ENCODE measurements around the gene ANKDD1B. TPM values are rescaled to one million over a fixed set of nuclear protein-coding genes. Genes with fewer than 3 reads are reported as not detected.

The ANKDD1B gene
- total RNA-seq, 1 experiment from 2014 or later, result not detected

DNA sequence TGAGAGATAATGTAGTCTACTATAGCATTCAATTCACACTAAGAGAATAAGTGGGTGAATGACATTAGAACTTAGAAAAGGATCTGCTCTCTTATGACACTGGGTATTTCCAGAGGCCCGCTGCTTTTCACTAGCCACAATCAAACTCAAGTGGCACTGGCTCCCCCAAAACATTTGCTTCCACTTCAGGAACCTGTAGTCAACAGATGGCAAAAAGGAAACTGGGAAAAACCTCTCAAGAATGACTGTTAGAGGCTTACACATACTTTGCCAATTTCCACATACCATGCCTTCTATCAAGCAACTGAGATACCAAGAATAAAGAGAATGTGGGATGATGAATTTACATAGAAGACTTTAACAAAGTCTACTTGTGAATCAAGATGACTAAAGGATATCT lies 94.8 kb downstream of the ANKDD1B start:
- no peak for DNase-seq (ENCODE audit: low spot score)

DNA sequence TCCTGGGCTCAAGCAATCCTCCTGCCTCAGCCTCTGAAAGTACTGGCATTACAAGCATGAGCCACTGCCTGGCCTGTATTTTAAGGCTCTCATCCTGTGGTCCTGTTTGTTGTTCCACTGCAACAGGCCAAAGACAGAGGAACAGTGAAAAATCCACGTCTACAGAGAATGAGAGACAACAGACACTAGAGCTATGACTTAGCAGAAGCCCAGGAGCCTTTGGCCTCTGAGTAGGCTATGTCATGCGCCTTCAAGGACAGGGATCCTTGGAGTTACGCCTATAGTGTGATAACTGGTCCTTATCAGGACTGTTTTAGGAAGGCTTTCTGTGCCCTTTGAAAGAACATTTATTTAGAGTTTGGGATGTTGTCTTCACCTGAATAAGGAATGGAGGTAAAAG lies 95.5 kb downstream of the ANKDD1B start:
- no peak for DNase-seq (ENCODE audit: low spot score)

DNA sequence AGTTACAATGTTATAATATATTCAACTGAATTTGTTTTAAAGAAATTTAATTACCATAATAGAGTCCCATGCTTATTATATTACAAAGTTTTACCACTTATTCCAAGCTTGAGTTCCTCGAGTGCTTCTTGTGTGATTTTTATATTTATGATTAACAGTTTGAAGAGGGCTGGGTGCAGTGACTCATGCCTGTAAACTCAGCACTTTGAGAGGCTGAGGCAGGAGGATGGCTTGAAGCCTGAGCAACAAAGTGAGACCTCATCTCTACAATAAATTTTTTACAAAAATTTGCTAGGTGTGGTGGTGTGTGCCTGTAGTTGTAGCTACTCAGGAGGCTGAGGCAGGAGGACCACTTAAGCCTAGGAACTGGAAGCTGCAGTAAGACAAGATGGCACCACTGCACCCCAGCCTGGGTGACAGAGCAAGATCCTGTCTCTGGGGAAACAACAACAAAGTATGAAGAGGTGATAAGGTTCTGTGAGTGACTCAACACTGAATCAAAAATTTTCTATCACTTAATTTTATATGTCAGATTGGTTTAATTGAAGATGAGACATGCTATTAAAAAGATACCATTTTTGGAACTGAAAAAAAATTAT lies 96.8 kb downstream of the ANKDD1B start:
- DNase-seq (ENCODE audit: low spot score), result peak; percentile 40

DNA sequence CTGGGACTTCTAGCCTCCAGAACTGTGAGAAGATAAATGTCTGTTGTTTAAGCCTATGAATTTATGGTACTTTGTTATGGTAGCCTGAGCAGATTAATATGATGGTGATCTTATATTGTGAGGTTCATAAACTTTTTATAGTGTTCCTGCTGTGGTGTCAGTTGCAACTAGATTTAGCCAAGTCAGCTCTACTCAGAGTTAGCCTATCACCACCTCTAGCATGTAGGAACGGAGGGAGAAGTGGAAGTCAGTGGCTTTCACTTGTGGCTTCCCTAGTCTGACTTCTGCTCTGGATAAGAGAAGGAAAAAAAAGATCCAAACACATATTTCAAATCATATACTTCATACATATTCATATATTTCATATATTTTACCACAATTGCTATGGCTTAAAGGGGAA lies 99.4 kb downstream of the ANKDD1B start:
- DNase-seq (ENCODE audit: low spot score), result no peak

DNA sequence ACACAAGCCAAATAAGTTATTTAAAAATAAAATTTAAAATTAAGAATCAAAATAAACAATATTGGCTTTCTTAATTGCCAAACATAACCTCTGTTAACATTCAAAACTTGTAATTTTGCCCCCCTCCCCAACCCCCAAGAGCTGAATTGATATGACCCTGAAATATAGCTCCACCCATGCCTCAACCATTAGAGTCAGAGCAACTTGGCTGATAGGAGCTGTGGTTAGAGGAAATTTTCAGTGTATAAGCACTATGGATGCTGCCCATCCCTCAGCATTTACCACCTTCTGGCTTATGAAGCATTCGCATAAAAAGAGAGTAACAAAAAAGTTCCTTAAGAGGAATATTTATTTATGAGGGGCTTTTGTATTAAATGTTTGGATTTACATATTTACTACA lies 99.9 kb downstream of the ANKDD1B start:
- DNase-seq (ENCODE audit: low spot score), result no peak

DNA sequence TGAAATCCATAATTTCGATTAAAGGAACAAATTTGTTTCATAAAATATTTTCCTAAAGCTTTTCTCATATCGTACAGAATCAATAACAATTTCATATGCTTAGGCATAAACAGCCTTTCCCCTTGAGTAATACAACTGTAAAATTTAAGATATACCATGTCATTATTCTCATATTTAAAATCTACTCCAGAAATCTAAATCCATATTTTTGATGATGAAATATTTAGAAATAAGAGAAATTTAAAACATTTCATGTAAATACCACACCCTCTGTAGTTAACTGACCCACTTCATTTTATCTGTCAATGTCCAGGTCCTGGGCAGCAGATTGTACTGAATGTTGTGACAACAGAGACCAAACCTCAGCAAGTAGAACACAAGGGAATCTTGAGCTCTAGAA lies 100.8 kb downstream of the ANKDD1B start:
- DNase-seq (ENCODE audit: low spot score), result no peak

DNA sequence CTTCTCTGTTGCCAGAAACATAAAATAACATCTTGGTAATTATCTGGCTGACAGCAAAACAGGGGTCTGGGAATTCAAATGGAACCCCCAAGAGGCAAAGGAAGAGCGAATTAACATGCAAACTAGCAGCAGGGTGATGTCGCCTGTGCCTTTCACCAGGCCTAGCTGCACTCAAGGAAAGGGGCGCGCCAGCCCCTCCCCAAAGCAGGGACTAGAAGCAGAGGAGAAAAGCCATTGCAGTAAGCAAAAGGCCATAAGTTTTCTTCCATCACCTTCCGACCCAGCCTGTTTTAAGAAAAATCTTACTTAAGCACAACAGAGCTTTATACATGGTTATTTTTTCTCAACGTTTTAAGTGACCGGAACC lies 105.4 kb downstream of the ANKDD1B start:
- no peak for DNase-seq (ENCODE audit: low spot score)

DNA sequence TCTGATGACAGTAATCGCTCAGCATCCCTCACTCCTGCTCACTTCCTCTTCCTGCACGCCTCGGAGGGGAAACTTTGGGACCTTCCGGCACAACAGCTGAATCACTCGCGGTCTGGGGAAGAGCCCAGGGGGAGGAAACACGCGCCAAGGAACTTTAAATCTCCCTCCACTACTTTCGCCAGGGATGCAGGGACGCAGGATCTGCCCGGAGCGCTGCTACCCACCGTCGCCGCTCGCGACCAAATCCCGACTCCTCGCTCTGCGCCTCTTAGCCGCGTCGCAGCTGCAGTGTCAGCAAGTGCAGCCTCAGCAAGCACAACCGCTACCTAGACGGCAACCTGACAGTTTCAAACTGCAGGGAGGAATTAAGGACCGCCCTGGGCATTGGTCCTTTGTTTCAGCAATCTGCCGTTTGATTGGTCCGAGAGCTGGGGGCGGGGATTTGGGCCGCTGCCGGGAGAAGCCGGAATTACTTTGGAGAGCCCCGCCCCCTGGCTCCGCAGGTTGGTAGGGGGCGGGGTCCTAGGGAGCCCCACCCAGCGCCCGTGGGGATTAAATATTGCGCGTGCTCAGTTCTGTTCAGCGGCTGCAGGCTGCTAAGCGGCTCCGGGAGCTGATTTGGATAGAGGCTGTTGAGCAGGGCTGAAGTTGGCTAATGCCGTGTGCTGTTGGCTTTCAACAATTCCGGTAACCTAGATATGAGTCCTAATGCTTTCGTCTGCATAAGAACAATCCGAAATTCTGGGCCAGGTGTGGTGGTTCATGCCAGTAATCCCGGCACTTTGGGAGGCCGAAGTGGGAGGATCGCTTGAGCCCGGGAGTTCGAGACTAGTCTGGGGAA lies 106.0 kb downstream of the ANKDD1B start, which contains the start of gene POC5:
TSS of gene POC5 (minus strand) at position 356 of the 841 bp plus-strand sequence. CDS start 4,500 bp downstream, outside the sequence.
- peak; percentile 98 for DNase-seq (ENCODE audit: low spot score)

DNA sequence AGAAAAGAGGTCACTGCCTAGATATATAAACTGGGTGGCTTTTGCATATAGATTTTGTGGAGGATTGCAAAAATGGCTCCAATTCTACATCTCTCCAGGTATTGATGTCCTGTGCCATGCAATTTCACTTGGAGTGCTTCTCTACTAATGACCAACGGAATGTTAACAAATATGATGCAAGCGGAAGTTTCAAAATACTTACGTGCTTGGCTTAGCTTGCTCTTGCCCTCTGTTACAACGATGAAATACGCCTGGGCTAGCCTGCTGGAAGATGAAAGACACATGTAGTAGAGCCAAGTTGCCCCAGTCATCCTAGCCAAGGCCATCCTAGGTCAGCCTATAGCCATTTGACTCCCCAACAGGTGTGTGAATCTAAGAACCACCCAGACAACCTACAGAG lies 109.6 kb downstream of the ANKDD1B start:
- no peak for DNase-seq (ENCODE audit: low spot score)

Other genes starting within 250 kb of the ANKDD1B start
- gene CERT1, start 99.8 kb upstream of the ANKDD1B start, total RNA-seq (2014; rRNA removed; shearing (Covaris generic)), result 16.2 and 17.6 TPM in 2 replicates
- 36.1 and 36.7 TPM in 2 replicates for gene POLK, start 99.6 kb upstream of the ANKDD1B start, total RNA-seq (2014; rRNA removed; shearing (Covaris generic))
- 40.1 and 44.4 TPM in 2 replicates for gene POC5, start 106.0 kb downstream of the ANKDD1B start, total RNA-seq (2014; rRNA removed; shearing (Covaris generic))